WERI-Rb-1 (cell line): ENCODE measurements around the gene GPX2.

Experiments
- DNase-seq: peaks from one replicate; pipeline ENCODE4 v3.0.0-alpha.2; 2020
- H3K27ac ChIP-seq: fragments of 250-450 bp; sonication (Bioruptor Pico); 2 replicates; pipeline ENCODE4 v1.5.1; 2020; ENCODE audit warnings: mild to moderate bottlenecking, moderate library complexity
- H3K27me3 ChIP-seq: fragments of 250-450 bp; sonication (Bioruptor Pico); 2 replicates; pipeline ENCODE4 v1.5.1; 2021; ENCODE audit warnings: mild to moderate bottlenecking, low read depth, moderate library complexity; ENCODE audit not compliant: insufficient read depth, severe bottlenecking
- H3K36me3 ChIP-seq: fragments of 250-450 bp; sonication (Bioruptor Pico); 2 replicates; pipeline ENCODE4 v1.5.1; 2020; ENCODE audit warnings: mild to moderate bottlenecking, moderate library complexity
- H3K4me3 ChIP-seq: 2 replicates; pipeline ENCODE4 v1.5.1; 2011; ENCODE audit warnings: low read depth, mild to moderate bottlenecking, control low read depth, low read length
- H3K9me3 ChIP-seq: fragments of 250-450 bp; sonication (Bioruptor Pico); 2 replicates; pipeline ENCODE4 v1.5.1; 2021; ENCODE audit warnings: mild to moderate bottlenecking, moderate library complexity; ENCODE audit not compliant: severe bottlenecking
- TF ChIP-seq, protein P1 (sequence below): IDR thresholded peaks from 2 replicates; pipeline ENCODE4 v1.5.1; 2011; ENCODE audit warnings: low read depth, mild to moderate bottlenecking, control low read depth, inconsistent platforms, low read length

Gene GPX2

DNA sequence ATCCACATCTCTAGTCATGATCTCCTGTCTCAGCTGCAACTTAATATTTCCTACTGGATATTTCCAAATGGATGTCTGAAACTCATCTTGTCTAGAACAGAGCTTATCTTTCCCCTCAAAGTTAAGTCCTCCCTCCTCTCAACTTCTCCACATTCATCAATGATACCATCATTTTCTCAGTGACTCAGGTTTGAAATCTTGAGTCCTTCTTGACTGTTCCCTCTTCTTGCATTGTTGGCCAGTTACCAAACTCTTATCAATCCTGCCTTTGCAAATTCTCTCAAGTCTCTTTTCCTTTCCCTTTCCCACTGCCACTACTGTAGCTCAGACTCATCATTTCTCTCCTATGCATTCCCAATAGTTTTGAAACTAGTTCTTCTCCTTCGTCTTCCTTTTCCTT, 42.6 kb downstream of the GPX2 start:
- Histone ChIP-seq H3K9me3 (no peaks in the 10 kb centered on the region), H3K4me3 (no peak overlapping the region), H3K27me3 (no peaks in the 10 kb centered on the region), H3K27ac (no peak overlapping the region), H3K36me3 (no peaks in the 10 kb centered on the region)
- DNase-seq = no peak
- TF ChIP-seq, protein P1, sequence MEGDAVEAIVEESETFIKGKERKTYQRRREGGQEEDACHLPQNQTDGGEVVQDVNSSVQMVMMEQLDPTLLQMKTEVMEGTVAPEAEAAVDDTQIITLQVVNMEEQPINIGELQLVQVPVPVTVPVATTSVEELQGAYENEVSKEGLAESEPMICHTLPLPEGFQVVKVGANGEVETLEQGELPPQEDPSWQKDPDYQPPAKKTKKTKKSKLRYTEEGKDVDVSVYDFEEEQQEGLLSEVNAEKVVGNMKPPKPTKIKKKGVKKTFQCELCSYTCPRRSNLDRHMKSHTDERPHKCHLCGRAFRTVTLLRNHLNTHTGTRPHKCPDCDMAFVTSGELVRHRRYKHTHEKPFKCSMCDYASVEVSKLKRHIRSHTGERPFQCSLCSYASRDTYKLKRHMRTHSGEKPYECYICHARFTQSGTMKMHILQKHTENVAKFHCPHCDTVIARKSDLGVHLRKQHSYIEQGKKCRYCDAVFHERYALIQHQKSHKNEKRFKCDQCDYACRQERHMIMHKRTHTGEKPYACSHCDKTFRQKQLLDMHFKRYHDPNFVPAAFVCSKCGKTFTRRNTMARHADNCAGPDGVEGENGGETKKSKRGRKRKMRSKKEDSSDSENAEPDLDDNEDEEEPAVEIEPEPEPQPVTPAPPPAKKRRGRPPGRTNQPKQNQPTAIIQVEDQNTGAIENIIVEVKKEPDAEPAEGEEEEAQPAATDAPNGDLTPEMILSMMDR = no peak

DNA sequence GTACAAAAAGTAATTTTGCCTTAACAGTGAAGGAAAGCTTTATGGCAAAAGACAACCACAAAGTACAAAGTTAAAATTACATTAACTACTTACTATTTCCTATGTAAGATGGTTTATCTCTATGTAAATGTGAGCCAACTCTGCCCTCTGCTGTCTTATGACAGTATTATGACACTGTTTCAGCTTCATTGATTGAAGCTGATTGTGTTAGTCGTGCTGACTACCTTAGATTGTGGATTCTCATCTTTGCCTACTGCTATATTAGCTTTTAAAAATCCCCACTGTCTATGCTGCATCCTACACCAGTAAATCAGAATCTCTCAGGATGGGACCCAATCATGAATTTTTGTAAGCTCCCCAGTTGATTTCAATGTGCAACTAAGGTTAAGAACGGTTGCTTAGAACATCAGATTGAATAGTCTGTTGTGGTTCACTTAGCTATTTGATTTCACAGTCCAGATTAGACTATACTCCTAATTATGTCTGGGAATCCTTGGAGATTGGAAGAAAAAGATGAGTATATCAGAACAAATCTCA, 50.6 kb downstream of the GPX2 start:
- Histone ChIP-seq H3K27me3 (no peaks in the 10 kb centered on the region), H3K27ac (no peak overlapping the region), H3K4me3 (no peak overlapping the region), H3K9me3 (no peaks in the 10 kb centered on the region), H3K36me3 (no peaks in the 10 kb centered on the region)
- DNase-seq = peak; percentile 32
- TF ChIP-seq, protein P1 = peak; percentile 51

DNA sequence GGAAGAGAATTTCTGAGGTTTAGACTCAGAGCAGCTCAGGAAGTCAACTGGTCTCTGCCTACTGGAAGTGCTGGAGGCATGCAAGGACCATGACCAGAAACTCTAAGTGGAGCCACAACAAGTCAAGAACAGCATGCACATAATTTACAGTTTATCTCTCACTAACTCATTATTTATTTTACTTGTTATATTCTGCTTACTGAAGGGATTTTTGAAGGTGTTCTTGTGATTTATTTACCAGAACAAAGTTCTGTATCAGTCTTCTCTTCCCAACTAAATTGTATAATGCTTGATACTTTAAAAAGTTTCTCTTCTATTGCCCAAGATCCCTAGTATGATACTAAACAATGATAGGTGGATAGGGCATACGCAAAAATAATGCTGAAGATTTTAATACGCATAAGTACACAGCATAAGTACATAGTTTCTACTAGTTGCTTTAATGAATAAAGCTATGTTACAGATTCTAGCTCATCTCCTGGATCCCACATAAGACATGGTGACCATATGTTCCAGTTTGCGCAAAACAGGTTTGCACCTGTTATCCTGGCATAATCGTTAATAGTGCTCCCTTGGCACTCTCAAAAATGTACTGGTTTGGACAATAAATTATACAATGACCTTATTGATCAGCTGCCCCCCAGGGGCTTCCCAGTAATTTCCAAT, 51.2 kb downstream of the GPX2 start:
- Histone ChIP-seq H3K27ac (no peak overlapping the region), H3K36me3 (no peaks in the 10 kb centered on the region), H3K4me3 (no peak overlapping the region), H3K27me3 (no peaks in the 10 kb centered on the region), H3K9me3 (no peaks in the 10 kb centered on the region)
- TF ChIP-seq, protein P1 = no peak
- DNase-seq = no peak

DNA sequence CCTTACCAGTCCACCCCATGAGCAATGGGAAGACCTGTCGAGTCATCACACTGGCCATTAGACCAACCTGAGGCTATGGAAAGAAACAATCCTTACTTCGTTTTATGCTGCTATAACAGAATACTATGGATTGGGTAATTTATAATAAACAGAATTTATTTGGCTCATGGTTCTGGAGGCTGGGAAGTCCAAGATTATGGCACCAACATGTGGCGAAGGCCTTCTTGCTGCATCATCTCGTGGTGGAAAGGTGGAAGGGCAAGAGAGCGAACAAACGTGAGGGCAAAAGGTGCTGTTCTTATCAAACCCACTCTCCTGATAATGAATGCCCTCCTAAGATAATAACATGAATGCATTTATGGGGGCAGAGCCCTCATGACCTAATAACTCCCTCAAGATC, 53.2 kb downstream of the GPX2 start:
- H3K27me3 ChIP-seq = no peaks in the 10 kb centered on the region
- no peak overlapping the region for H3K4me3 ChIP-seq
- TF ChIP-seq, protein P1 = no peak
- no peak overlapping the region for H3K27ac ChIP-seq
- no peaks in the 10 kb centered on the region for H3K9me3 ChIP-seq
- no peaks in the 10 kb centered on the region for H3K36me3 ChIP-seq
- DNase-seq = no peak
